Skeletal muscle satellite cell (primary cell): ENCODE measurements around the gene ENPP3.

Source experiments
- H3K27me3 ChIP-seq: 2 replicates; pipeline ENCODE4 v1.7.0; 2013; ENCODE audit warnings: low read length; ENCODE audit not compliant: control insufficient read depth, insufficient read depth
- H3K36me3 ChIP-seq: 2 replicates; pipeline ENCODE4 v1.7.0; 2013; ENCODE audit warnings: mild to moderate bottlenecking, control low read depth, low read length; ENCODE audit not compliant: insufficient read depth
- H3K4me1 ChIP-seq: 2 replicates; pipeline ENCODE4 v1.7.0; 2013; ENCODE audit warnings: low read length; ENCODE audit not compliant: control insufficient read depth, insufficient read depth
- H3K4me2 ChIP-seq: 2 replicates; pipeline ENCODE4 v1.7.0; 2013; ENCODE audit warnings: mild to moderate bottlenecking, low read length
- H3K4me3 ChIP-seq: 2 replicates; pipeline ENCODE4 v1.7.0; 2013; ENCODE audit warnings: low read length
- H3K9ac ChIP-seq: 2 replicates; pipeline ENCODE4 v1.7.0; 2013; ENCODE audit warnings: mild to moderate bottlenecking, low read depth, low read length, moderate library complexity
- H3K9me3 ChIP-seq: replicated peaks from 2 replicates; pipeline ENCODE4 v1.7.0; 2013; ENCODE audit warnings: mild to moderate bottlenecking, control low read depth, low read length

Gene ENPP3

DNA sequence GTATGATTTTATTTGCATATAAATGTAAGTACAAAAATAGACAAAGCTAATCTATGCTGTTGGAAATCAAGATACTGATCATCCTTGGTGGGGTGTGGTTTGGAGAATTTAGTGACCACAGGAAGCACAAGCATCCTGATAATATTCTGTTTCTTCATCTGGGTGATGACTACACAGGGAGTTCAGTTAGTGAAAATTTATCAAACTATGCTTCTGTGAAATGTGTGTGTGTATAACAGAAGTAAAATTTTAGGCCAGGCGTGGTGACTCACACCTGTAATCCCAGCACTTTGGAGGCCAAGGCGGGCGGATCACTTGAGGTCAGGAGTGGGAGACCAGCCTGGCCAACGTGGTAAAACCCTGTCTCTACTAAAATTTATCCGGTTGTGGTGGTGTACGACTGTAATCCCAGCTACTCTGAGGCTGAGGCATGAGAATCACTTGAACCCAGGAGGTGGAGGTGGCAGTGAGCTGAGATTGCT, 20.6 kb downstream of the ENPP3 start:
- Histone ChIP-seq H3K4me1 (peaks cover 5% of the 10 kb centered on the region), H3K9me3 (no peaks in the 10 kb centered on the region), H3K27me3 (no peaks in the 10 kb centered on the region), H3K4me3 (no peak overlapping the region), H3K36me3 (no peaks in the 10 kb centered on the region), H3K9ac (no peak overlapping the region), H3K4me2 (no peak overlapping the region)

DNA sequence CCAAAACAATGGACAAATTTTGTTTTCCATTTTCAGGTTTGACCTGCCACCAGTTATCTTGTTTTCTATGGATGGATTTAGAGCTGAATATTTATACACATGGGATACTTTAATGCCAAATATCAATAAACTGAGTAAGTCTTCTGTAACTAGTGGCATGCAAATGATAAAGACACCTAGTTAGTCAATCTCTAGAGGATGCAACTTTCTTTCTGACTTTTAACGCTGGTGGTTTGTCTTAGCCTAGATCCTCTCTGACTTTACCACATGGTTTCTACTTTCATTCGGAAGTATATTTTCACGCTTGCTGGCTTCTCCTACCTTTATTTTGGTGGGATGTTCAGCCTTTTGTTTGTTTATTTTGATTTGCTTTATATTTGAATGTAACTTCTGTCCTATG, 21.2 kb downstream of the ENPP3 start:
- Histone ChIP-seq H3K27me3 (no peaks in the 10 kb centered on the region), H3K4me3 (no peak overlapping the region), H3K36me3 (no peaks in the 10 kb centered on the region), H3K9me3 (no peaks in the 10 kb centered on the region), H3K4me2 (no peak overlapping the region), H3K9ac (no peak overlapping the region), H3K4me1 (peaks cover 5% of the 10 kb centered on the region)

DNA sequence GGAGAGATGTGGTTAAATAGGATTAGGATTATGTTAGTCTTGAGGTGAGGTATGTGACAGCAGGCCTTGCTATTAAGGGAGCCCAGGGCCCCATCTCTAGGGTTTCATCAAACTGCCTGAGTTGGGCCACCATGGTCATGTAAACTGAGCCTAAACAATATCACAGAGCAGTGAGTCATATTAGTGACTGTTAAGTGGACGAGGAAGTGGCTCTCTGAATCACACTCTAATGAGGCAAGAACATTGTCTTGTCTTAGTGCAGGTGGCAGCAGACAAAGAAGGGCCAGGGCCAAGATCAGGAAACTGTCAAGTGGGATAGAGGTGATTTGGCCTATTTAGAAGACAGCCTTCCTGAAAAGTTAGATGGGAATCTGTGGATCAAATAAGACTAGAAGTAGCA, 23.1 kb downstream of the ENPP3 start:
- no peak overlapping the region for H3K4me2 ChIP-seq
- peaks cover 5% of the 10 kb centered on the region for H3K4me1 ChIP-seq
- no peaks in the 10 kb centered on the region for H3K9me3 ChIP-seq
- H3K27me3 ChIP-seq: no peaks in the 10 kb centered on the region
- H3K9ac ChIP-seq: no peak overlapping the region
- no peaks in the 10 kb centered on the region for H3K36me3 ChIP-seq
- H3K4me3 ChIP-seq: no peak overlapping the region

DNA sequence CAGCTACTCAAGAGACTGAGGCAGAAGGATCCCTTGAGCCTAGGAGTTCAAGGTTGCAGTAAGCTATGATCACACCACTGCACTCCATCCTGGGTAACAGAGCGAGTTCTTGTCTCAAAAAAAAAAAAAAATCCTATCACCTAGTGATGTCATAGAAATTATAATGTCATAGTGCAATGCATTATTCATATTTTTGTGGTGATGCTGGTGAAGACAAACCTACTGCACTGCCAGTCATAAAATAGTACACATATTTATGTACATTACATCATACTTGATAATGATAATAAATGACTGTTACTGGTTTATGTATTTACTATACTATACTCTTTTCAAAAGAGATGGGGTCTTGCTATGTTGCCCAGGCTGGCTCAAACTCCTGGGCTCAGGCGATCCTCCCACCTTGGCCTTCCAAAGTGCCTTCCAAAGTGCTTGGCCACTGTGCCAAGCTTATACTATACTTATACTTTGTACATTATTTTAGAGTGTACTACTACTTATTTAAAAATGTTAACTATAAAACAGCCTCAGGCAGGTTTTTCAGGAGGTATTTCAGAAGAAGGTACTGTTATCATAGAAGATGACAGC, 26.6 kb downstream of the ENPP3 start:
- Histone ChIP-seq H3K4me2 (no peak overlapping the region), H3K9me3 (no peaks in the 10 kb centered on the region), H3K4me1 (peaks cover 5% of the 10 kb centered on the region), H3K9ac (no peak overlapping the region), H3K36me3 (no peaks in the 10 kb centered on the region), H3K27me3 (no peaks in the 10 kb centered on the region), H3K4me3 (no peak overlapping the region)

DNA sequence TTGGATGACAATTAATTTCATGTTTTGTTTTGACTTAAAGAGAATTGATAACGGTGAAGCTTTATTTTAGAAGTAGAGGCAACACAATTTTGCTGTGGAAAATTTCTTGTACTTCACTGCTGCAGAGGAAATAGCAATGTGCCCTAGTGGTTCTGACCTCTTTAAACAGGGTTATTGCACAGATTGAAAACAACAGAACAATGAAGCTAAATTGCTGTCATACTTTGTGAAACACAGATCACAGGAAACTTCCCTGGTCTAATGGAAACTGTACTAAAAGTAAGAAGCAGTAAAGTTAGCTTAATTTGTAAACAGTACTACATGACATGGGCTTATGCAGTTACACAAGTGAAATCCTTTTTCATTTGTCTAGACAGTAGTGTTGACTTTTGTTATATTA, 32.8 kb downstream of the ENPP3 start:
- Histone ChIP-seq H3K4me1 (no peaks in the 10 kb centered on the region), H3K36me3 (no peaks in the 10 kb centered on the region), H3K27me3 (no peaks in the 10 kb centered on the region), H3K9me3 (no peaks in the 10 kb centered on the region), H3K9ac (no peak overlapping the region), H3K4me2 (no peak overlapping the region), H3K4me3 (no peak overlapping the region)

DNA sequence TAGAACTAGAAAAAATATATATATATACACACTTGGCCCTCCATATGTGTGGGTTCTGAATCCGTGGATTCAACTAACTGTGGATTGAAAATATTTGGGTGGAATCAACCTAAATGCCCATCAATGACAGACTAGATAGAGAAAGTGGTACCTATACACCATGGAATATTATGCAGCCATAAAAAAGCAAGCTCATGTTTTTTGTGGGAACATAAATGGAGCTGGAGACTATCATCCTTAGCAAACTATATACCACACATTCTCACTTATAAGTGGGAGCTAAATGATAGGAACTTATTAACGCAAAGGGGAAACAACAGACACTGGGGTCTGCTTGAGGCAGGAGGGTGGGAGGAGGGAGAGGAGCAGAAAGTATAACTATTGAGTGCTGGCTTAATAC, 36.1 kb downstream of the ENPP3 start:
- H3K9me3 ChIP-seq: no peaks in the 10 kb centered on the region
- H3K4me2 ChIP-seq: no peak overlapping the region
- no peak overlapping the region for H3K4me3 ChIP-seq
- H3K36me3 ChIP-seq: no peaks in the 10 kb centered on the region
- no peaks in the 10 kb centered on the region for H3K4me1 ChIP-seq
- no peaks in the 10 kb centered on the region for H3K27me3 ChIP-seq
- no peak overlapping the region for H3K9ac ChIP-seq

DNA sequence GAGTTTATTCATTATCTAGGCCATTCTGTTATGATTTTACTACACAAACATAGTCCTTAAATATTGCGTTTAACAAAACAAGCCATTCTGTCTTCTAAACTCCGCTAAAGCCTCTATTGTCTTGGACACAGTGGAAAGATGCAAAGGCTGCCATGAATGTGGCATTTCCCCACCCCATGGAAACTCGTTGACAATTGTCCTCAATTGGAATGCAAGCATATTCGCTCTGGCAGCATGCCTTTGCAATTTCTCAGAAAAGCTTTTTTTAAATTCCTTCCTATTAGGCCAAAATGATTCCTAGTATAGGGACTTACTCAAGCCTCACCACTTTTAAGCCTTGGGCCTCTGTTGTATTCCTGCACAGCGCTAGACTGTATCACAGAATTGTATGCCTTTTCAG, 41.3 kb downstream of the ENPP3 start:
- Histone ChIP-seq H3K36me3 (no peaks in the 10 kb centered on the region), H3K4me3 (no peak overlapping the region), H3K9ac (no peak overlapping the region), H3K27me3 (no peaks in the 10 kb centered on the region), H3K9me3 (no peaks in the 10 kb centered on the region), H3K4me1 (no peaks in the 10 kb centered on the region), H3K4me2 (no peak overlapping the region)

DNA sequence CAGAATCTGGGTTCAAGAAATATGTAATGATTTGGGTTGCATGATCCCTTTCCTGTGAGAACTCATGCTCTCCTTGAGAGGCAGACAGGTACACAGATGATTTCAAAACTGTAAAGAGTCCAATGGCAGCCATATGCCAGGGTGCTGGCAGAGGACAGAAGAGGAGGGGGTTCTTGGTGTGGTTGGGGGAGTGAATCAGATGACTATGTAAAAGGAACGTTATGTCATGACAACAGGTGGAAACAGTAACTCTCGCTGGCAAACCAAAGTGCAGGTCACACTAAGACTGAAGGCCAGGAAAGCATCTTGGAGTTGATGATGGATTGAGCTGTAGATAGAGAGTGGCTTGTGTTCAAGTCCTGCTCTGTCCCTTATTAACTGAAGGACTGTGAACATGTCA, 43.8 kb downstream of the ENPP3 start:
- no peaks in the 10 kb centered on the region for H3K9me3 ChIP-seq
- no peaks in the 10 kb centered on the region for H3K36me3 ChIP-seq
- H3K27me3 ChIP-seq: no peaks in the 10 kb centered on the region
- H3K4me2 ChIP-seq: no peak overlapping the region
- H3K9ac ChIP-seq: no peak overlapping the region
- no peaks in the 10 kb centered on the region for H3K4me1 ChIP-seq
- H3K4me3 ChIP-seq: no peak overlapping the region

DNA sequence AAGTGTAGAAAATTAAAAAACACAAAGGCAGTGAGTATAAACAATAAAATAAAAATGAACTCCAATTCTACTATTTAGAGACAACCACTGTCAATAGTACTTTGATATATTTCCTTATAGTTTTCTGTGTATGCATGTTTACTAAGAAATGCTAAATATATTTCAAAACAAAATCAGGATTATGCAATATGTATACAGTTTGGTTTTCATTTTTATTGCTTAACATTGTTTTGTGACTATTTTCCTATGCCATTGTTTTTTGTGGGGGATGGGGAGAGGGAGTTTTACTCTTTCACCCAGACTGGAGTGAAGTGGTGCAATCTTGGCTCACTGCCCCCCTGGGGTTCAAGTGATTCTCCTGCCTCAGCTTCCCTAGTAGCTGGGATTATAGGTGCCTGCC, 44.5 kb downstream of the ENPP3 start:
- H3K4me2 ChIP-seq: no peak overlapping the region
- no peaks in the 10 kb centered on the region for H3K36me3 ChIP-seq
- H3K27me3 ChIP-seq: no peaks in the 10 kb centered on the region
- no peaks in the 10 kb centered on the region for H3K4me1 ChIP-seq
- H3K4me3 ChIP-seq: no peak overlapping the region
- H3K9ac ChIP-seq: no peak overlapping the region
- H3K9me3 ChIP-seq: no peaks in the 10 kb centered on the region

DNA sequence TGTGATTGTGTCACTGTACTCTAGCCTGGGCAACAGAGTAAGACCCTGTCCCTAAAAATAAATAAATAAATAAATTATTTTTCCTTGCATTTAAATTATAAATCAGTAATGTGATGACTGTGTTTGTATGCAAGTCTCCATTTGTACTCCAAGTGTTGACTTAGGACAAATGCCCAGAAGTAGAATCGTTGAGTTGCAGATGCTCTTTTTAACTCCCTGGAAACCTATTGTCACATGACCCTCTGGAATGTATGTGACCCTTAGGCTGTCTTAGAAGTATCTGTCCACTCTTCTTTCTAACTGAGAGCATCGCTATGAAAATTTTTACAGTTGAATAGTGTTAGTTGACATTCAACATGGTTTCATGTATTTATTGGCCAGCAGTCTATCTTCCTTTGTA, 45.3 kb downstream of the ENPP3 start:
- H3K4me2 ChIP-seq: no peak overlapping the region
- no peaks in the 10 kb centered on the region for H3K4me1 ChIP-seq
- H3K9ac ChIP-seq: no peak overlapping the region
- H3K27me3 ChIP-seq: no peaks in the 10 kb centered on the region
- no peaks in the 10 kb centered on the region for H3K9me3 ChIP-seq
- H3K36me3 ChIP-seq: no peaks in the 10 kb centered on the region
- no peak overlapping the region for H3K4me3 ChIP-seq

DNA sequence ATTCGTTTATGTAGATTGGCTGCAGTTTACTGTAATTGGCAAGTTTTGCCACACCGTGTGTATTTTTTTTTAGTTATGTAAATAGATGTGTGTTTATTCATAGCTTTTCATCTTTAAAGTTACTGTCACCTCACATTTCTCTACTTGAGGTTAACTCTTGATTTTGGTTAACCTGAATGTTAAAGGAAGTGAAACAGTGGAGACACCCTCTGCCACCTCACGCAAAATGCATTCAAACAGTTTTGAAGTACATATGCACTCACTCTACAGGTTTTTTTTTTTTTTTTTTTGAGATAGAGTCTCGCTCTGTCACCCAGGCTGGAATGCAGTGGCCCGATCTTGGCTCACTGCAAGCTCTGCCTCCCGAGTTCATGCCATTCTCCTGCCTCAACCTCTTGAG, 46.4 kb downstream of the ENPP3 start:
- Histone ChIP-seq H3K4me2 (no peak overlapping the region), H3K9me3 (no peaks in the 10 kb centered on the region), H3K9ac (no peak overlapping the region), H3K36me3 (no peaks in the 10 kb centered on the region), H3K4me1 (no peaks in the 10 kb centered on the region), H3K27me3 (no peaks in the 10 kb centered on the region), H3K4me3 (no peak overlapping the region)

DNA sequence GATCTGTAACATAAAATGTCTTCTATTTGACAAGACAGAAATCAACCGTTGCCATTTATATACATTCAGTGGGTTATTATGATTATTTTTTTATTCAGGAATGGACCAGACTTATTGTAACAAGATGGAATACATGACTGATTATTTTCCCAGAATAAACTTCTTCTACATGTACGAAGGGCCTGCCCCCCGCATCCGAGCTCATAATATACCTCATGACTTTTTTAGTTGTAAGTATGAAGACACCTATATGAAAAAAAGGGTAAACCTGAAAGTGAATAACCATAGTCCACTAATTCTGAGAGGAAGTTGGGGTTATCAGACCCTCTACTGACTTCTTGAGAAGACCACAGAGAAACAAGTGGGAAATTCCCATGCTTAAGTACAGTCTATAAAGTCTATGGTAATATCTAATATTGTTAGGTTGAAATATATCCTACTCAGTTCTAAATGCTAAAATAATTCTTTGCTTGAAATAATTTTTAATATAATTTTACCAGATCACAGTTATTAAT, 48.2 kb downstream of the ENPP3 start:
- H3K36me3 ChIP-seq: no peaks in the 10 kb centered on the region
- H3K4me2 ChIP-seq: no peak overlapping the region
- H3K4me3 ChIP-seq: no peak overlapping the region
- no peak overlapping the region for H3K9ac ChIP-seq
- no peaks in the 10 kb centered on the region for H3K27me3 ChIP-seq
- no peaks in the 10 kb centered on the region for H3K4me1 ChIP-seq
- H3K9me3 ChIP-seq: no peaks in the 10 kb centered on the region
